NCI-H2081 (cell line): Measurements from ENCODE around the gene CLIP1.
"Not testable (repeated sequence)": the region's sequence is repeated elsewhere in the genome, so short reads cannot be mapped to it uniquely, and the experiment has no call there.

Experiments
- DNase-seq, 2 experiments: peaks; one replicate each; lab custom pipeline; 2025; lab: John Stamatoyannopoulos, UW

The CLIP1 gene

DNA sequence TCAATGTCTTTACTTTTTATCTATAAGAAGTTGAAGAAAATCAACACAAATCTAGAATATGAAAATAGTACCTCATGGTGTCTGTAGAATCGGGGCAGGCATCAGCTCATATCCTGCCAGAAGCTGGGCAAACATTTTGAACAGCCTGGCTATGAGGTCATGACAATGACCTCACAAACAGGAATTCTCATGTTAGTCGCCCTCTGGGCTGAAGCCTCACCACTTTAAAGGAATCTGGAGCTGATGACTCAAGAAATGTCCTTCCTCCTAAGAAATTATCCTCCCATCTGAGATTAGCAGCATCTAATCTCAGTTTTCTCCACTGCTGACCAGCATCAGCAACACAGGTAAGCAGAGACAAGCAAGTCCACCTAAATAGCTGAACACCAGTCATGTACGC, 27.1 kb downstream of the CLIP1 start:
- DNase-seq: no peak

DNA sequence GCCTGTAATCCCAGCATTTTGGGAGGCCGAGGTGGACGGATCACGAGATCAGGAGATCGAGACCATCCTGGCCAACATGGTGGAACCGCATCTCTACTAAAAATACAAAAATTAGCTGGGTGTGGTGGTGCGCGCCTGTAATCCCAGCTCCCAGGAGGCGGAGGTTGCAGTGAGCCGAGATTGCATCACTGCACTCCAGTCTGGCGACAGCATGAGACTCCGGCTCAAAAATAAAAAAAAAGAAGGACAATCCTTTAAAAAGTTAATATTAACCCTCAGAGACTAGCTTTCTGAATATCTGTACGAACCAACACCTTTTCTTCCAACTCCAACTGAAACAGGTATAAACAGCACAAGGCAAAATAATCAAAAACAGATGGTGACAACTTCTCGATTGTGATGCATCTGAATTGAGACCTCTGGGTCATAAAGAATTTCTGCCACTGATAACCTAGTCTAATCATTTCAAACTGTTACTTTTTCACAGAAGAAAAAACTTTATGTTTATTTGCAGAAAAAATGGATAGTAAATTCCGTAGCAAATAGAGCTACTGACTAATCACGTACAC, 27.8 kb downstream of the CLIP1 start:
- DNase-seq: no peak

DNA sequence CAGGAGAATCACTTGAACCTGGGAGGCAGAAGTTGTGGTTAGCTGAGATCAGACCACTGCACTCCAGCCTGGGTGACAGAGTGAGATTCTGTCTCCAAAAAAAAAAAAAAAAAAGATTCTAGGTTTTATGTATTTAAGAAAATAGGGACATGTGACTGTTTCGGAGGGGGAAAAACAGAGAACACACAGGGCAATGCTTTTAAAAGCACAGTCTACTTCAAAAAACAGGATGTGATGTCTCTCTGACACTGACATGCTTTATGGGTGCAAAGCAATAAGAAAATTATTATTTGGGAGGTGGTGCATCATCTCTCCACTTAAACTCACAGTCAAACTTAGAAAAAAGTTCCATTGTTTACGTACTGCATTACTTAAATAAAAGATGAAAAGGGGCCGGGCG, 28.7 kb downstream of the CLIP1 start:
- DNase-seq: no peak

DNA sequence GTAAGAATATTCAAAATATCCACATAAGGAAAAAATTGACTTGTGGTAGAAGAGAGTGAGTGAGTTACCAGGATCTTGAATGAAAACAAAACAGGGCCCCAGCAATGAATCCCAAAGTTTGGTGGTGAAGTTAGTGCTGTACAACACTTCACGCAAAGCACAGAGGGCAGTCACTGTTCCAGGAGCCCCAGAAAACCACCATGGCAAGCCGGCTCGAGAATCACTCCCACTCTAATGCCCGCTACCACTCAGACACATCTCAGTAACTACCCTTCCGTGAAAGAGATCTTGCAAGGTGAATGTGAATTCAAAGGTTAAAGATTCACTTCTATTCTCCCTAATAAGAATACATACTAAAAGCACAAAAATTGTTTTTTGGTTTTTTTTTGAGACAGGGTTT, 30.1 kb downstream of the CLIP1 start:
- DNase-seq: no peak

DNA sequence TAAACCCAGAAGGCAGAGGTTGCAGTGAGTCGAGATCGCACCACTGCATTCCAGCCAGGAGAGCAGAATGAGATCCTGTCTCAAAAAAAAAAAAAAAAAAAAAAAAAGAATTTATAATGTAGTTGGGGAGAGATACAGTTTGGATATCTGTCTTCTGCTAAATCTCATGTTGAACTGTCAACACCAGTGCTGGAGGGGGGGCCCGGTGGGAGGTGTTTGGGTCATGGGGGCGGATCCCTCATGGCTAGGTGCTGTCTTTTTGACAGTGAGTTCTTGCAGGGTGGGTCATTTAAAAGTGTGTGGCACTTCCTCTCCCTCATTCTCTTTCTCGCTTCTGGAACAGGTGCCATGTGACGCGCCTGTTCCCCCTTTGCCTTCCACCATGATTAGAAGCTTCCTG, 32.8 kb downstream of the CLIP1 start:
- DNase-seq: no peak

DNA sequence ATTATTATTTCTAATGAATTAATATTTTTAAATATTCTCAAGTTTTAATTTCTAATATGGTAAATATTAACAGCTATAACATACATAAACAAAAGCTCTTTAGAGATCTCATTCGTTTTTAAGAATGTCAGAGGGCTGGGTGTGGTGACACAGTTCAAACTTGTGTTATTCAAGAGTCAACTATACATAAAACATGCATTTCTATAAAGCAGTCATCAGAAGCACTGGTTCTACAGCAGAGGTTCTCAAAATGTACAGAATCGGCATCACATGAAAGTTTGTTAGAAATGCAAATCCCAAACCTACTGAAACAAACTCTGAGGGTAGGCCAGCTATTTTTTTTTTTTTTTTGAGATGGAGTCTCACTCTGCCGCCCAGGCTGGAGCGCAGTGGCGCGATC, 34.6 kb downstream of the CLIP1 start:
- DNase-seq: no peak

DNA sequence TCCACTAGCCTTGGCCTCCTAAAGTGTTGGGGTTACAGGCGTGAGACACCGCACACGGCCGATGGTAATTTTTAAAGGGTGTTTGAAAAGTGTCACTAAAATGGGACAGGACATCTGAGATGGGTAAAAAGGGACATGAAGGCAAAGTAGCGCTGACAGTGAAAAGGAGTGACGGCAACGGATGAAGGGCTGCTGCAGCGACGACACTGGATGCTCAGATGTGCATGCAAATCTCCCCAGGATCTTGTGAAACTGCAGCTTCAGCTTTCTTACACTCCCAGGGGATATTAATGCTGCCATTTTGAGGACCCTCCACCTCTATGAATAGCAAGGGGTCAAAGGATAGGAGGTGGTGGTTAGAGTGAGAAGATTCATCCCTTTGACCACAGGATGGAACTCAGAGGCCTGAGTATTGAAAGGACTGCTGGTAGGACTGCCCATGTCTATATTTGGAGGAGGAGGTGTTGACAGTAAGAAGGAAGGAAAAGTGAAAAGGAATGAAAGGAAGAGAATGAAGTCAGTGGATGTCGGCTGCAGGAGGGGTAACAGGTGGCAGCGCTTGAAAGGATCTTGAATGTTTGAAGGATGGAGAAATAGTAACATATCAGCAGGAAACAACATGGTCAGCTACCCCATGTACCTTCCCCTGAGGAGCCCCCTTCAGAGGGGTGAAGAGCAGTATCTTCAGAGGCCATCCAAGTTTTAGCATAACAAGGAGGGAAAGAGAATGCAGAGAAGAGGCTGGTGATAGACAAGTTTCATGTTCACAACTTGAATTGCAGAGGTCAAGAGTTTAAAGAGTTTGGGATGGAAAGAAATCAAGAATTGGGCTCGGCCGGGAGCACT, 37.1 kb downstream of the CLIP1 start:
- no peak for DNase-seq

DNA sequence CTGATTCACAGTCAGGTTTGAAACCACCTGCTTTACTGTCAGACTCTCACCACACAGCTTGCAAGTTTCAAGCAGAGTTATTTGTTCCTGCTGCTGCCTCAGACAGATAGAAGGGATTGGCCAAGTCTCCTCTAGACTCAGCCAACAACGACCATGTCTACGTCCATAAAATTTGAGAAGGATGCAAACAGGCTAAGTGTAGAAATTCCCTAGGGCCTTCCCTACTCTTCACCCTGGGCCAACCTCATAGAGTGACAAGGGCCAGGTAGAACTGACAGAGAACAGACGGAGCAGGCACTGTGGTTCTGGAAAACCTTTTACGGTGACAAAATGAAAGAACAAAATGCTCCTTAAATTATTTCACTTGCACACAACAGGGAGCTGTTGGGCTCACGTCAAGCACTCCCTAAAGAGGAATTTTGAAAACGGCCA, 39.5 kb downstream of the CLIP1 start:
- DNase-seq: no peak

DNA sequence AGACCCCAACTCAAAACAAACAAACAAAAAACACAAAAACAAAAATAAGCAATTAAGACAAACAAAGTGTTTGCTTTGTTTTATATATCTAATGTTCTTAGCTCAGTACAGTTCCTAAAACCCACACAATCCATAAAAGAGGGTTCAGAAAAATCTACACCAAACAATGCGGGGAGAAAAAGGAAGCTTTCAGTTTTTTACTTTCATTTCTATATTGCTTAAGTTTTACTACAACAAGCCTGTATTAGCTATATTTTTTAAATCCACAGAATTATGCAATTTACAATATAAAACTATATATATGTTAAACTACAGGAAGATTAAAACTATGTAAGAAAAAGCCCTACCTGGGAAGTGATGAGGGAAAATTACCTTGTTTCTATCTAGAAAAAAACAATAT, 41.4 kb downstream of the CLIP1 start:
- DNase-seq: no peak

DNA sequence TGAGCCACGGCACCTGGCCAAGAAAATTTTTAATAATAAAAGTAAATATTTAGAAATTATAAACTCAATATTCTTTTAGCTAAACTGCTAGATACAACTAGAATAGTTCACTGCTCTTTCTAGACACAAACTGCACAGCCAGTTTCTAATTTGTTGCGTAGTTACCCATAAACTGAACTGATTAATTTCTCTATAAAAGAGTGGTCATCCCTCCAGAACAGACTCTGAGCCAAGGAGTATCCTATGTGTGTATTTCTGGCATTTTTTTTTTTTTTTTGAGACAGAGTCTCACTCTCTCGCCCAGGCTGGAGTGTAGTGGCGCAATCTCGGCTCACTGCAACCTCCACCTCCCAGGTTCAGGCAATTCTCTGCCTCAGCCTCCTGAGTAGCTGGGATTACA, 45.7 kb downstream of the CLIP1 start:
- DNase-seq: not testable (repeated sequence)

DNA sequence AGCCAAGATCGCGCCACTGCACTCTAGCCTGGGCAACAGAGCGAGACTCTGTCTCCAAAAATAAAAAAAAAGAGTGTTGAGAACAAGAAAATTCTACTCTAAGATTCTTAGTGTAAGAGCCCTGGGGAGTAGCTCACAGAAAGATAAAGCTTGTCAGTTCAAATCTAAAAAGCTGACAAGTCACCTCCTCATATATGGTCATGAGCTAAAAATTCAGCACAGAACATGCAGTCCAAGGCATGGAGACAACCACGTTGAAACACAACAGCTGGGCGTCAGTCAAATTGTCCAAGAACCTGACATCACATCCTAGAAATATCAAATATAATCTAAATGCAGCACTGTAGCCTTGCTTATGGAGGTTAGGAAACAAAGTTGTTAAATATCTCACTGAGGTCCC, 47.8 kb downstream of the CLIP1 start:
- no peak for DNase-seq

DNA sequence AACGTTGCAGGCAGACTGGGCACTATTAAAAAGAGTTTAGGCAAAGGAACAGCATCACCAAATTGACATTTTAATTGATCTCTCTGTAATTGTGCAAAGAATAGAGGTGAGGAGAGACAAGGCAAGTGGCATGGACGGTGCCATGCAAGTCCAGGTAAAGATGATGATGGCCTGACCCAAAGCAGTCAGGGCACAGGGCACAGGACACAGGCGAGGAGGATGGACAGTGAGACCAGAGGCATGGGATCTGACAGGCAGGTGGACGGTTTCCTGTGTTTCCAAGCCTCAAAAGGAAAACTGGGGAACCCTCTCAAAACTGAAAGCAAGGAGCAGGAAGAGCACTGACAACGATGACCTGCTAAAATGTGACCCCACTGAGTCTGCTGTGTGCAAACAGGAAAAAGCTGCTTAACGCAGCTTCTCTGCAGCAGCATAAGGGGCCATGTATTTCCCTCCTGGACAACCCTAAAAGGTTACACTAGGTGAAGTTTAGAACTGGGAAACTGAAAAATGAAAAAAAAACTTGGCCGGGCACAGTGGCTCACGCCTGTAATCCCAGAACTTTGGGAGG, 50.9 kb downstream of the CLIP1 start:
- DNase-seq: no peak

DNA sequence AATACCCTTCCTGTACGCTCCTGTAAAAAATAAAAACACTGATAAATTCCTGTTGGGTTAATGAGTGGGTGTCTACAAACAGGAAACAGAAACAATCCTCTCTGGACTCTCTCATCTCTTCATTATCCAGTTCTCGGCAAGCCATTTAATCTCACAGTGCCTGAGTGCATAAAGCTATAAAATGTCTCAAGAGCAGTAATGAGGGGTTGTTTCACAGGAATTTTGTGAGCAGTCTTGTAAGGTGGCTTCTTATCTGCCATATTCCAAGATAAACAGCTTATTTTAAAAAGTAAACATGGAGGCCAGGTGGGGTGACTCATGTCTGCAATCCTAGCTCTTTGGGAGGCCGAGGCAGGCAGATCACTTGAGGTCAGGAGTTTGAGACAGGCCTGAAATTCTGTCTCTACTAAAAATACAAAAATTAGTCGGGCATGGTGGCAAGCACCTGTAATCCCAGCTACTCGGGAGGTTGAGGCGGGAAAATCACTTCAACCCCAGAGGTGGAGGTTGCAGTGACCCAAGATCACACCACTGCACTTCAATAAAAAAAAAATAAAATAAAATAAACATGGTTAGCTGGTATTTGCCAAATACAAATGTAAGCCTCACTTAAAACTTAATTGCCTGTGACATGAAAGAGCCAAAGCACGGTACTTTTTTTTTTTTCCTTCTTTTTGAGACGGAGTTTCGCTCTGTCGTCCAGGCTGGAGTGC, 54.0 kb downstream of the CLIP1 start:
- peak in 1 of 2 experiments; percentile 19 for DNase-seq

DNA sequence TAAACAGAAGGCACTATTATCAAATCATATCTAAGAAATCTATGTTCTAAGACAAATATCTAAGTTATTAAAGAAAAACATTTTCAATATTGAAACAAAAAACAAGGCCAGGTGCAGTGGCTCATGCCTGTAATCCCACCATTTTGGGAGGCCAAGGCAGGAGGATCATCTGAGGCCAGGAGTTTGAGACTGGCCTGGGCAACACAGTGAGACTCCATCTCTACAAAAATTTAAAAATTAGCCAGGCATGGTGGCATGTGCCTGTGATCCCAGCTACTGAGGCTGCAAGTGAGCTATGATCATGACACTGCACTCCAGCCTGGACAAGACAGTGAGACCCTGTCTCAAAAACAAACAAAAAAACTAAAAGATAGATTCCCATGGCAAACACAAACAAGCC, 54.8 kb downstream of the CLIP1 start:
- DNase-seq: not testable (repeated sequence)

DNA sequence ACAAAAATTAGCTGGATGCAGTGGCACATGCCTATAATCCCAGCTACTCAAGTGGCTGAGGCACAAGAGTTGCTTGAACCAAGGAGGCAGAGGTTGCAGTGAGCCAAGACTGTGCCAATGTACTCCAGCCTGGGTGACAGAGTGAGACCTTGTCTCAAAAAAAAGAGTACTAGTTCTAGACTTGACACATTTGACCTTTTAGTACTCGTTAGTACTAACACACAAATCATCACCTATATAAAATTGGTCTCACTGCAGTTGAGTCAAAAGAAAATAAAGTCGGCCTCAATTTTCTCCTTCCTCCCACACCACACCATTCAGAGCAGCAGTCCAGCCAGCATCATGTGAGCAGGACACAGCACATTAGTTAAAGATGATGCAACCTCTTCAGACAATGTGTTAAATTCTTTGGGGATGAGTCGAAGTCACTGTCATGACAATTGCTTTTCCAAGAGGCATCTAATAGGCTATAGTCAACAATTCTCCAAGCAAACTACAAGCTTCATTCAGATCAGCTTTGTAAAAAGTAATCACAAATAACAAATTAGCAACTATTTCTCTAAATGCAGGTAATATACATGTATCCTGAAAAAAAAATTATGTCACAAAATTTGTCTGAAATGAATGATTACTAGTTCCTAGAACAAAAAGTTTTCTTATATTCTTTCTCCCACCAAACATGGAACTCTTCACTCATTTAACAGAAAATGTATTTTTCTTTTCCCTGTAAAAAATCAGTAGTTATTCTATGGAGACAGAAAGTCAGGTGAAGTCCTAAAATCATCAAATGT, 55.6 kb downstream of the CLIP1 start:
- no peak for DNase-seq

DNA sequence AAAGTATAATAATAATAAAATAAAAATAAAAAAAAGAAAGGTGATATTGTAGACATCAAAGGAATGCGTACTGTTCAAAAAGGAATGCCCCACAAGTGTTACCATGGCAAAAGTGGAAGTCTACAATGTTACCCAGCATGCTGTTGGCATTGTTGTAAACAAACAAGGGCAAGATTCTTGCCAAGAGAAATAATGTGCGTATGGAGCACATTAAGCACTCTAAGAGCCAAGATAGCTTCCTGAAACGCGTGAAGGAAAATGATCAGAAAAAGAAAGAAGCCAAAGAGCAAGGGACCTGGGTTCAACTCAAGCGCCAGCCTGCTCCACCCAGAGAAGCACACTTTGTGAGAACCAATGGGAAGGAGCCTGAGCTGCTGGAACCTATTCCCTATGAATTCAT, 57.2 kb downstream of the CLIP1 start:
- not testable (repeated sequence) for DNase-seq

DNA sequence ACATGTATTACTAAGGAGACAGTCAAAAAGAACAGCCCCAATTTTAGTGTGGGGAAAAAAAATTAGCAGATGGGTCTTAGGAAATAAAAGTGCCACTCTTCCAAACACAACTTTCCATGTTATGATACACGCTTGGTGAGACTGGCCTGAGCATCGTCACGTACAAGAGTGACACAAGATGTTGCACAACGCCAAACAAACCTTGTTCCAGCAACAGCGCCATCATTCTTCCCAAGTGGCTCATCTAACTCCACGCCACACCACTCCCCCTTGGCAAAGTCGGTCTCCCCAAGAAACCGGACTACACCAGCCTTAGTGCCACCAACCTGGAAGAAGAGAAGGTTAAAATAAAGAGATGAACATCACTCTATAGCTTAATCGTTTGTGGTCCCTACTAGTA, 58.7 kb downstream of the CLIP1 start:
- DNase-seq: no peak

DNA sequence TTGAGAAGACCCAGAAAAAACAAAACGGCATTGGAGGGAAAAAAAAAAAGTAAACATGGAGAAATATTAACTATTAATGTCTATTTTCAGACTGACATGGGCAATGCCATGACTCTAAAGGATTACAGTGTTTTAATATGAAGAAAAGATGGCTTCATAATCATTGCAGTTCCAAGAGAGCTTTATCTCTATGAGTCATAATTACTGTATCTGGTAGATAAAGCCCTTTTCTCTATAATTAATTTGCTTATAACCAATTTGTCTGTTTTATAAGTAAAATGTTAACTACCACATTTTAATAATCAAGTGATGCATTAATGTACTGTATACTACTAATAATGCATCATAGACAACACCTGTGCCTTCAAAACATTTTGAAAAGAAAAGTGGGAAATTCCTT, 59.7 kb downstream of the CLIP1 start:
- no peak for DNase-seq

DNA sequence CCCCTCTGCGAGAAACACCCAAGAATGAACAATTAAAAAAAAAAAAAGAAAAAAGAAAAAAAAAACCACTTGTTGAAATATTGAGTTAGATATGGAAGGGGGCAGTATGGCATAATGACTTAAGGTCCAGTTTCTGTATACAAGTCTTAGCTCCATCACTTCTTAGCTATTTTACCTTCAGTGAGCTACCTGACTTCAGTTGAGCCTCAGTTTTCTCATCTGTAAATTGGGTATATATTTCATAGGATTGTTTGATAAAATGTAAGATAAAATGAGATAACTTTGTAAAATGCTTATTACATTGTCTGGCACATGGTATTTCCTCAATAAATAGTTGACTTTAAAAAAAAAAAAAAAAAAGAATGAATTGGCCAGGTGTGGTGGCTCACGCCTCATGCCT, 64.1 kb downstream of the CLIP1 start:
- DNase-seq: not testable (repeated sequence)

DNA sequence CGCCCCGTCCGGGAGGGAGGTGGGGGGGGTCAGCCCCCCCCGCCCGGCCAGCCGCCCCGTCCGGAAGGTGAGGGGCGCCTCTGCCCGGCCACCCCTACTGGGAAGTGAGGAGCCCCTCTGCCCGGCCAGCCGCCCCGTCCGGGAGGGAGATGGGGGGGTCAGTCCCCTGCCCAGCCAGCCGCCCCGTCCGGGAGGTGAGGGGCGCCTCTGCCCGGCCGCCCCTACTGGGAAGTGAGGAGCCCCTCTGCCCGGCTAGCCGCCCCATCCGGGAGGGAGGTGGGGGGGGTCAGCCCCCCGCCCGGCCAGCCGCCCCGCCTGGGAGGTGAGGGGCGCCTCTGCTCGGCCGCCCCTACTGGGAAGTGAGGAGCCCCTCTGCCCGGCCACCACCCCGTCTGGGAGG, 64.9 kb downstream of the CLIP1 start:
- DNase-seq: not testable (repeated sequence)

DNA sequence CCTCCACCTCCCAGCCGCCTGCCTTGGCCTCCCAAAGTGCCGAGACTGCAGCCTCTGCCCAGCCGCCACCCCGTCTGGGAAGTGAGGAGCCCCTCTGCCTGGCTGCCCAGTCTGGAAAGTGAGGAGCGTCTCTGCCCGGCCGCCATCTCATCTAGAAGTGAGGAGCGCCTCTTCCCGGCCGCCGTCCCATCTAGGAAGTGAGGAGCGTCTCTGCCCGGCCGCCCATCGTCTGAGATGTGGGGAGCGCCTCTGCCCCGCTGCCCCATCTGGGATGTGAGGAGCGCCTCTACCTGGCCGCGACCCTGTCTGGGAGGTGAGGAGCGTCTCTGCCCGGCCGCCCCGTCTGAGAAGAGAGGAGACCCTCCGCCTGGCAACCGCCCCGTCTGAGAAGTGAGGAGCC, 65.5 kb downstream of the CLIP1 start:
- DNase-seq: not testable (repeated sequence)

DNA sequence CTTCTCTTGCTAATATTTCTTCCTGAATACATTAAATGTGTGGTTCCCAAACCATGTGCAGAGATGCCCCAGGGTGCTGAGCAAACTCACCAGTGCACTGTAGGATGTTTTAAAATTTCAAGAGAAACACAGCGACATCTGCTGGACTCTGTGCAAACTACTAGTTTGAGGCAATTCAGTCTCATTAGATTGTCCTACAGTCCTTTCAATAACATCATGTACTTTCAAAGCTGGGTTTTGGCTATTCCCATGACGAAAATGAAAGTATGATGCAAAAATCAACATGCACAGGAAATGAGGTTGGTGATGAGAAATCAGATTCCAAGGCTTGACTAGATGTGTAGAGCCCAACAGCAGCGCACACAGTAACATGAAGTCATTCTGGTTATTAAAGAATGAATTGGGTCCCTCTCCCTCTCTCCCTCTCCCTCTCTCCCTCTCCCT, 66.3 kb downstream of the CLIP1 start:
- peak; percentile 61 to 77 for DNase-seq
